Activated naive CD8-positive, alpha-beta T cell treated with anti-CD3 and anti-CD28 coated beads, Interleukin-2, amount 50 U/mL, for 16 hours (primary cell): Measurements from ENCODE around the gene TMEM45B.
"Not testable (repeated sequence)": the region's sequence is repeated elsewhere in the genome, so short reads cannot be mapped to it uniquely, and the experiment has no call there.

Experiments used
- DNase-seq: peaks from one replicate; pipeline ENCODE4 v3.0.0-alpha.2; 2020; ENCODE audit warnings: low read depth, low spot score

TMEM45B gene

DNA sequence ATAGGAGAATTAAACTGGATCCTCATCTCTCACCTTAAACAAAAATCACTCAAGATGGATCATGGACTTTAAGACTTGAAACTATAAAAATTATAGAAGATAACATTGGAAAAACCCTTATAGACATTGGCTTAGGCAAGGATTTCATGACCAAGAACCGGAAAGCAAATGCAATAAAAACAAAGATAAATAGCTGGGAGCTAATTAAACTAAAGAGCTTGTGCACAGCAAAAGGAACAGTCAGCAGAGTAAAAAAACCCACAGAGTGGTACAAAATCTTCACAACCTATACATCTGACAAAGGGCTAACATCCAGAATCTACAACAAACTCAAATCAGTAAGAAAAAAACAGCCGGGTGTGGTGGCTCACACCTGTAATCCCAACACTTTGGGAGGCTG lies 7.4 kb upstream of the TMEM45B start:
- DNase-seq = not testable (repeated sequence)

DNA sequence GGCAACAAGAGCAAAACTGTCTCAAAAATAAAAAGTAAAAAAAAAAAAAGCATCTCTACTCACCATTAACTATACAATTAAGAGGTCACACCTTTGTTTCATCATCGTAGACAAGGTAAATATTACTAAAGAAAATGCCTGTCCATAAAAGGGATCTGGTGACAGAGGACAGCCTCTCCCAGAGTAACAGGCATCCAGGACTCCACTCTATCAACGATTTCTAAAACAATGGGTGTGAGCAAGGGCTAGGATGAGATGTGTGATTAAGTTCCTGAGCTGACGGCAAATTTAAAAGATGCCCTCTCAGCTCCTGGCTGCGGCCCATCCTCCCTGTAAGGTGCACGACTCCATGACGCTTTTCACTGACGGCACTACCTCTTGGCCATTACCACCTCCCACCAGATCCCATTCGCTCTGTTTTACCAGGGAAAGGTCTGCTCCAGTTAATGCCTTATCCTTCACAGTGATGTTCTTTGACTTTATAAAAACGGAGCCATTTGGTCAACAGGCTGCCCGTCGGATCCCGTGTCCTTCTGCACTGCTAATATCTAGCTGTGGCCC lies 2.3 kb upstream of the TMEM45B start:
- DNase-seq = no peak

DNA sequence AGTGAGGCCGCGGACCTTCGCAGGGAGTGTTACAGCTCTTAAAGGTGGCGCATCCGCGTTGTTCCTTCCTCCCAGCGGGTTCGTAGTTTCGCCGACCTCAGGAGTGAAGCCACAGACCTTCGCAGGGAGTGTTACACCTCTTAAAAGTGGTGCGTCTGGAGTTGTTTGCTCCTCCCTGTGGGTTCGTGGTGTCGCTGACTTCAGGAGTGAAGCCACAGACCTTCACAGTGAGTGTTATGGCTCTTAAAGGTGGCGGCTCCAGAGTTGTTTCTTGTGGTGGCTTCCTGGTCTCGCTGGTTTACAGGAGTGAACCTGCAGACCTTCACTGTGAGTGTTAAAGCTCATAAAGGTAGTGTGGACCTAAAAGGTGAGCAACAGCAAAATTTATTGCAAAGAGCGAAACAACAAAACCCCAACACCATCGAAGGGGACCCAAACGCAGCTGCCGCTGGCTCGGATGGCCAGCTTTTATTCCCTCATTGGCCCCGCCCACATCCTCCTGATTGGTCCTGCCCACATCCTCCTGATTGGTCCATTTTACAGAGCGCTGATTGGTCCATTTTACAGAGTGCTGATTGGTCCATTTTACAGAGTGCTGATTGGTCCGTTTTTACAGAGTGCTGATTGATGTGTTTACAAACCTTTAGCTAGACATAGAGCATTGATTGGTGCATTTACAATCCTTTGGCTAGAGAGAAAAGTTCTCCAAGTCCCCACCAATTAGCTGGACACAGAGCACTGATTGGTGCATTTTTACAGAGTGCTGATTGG lies 1.2 kb upstream of the TMEM45B start:
- peak; percentile 45 for DNase-seq

DNA sequence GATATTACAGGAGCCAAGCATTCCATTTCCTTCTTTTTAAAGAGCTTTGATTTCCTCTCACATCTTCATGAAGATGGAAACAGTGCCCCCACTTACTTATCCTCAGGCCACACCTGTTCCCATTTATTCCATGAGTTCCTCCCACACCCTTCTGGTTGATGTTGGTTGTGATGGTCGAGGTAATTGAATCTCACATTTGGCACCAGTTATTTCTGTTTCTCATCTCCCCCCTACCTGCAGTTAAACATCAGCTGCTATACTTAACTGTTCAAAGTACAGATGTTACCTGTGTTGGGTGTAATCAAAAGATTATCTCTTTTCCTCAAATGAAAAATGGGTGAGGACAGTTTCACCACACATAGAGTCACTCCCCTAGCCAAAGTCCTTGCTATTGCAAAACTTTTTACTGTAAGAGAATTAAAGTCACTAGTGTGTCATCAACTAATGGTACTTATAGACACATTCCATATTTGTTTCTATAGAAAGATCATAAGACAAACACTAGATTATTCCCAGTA lies 1.9 kb downstream of the TMEM45B start:
- DNase-seq = no peak

DNA sequence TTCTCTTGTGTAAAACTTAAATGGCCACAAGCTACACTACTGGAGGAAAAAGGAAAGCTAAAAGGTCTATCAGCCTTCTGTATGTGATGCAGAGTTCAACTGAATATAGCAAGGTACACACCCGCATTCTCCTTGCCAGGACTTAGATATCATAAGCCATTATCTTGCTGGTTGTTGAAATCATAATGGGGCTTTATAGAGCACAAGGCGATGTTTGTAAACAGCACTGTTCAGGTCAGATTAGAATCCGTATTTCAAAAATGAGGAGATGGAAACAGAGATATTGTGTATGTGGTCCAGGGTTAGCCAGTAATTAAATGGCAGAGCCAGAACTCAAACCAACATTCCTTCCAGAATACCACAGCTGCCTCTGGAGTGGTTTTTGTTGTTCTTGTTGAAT lies 2.6 kb downstream of the TMEM45B start:
- DNase-seq = not testable (repeated sequence)

DNA sequence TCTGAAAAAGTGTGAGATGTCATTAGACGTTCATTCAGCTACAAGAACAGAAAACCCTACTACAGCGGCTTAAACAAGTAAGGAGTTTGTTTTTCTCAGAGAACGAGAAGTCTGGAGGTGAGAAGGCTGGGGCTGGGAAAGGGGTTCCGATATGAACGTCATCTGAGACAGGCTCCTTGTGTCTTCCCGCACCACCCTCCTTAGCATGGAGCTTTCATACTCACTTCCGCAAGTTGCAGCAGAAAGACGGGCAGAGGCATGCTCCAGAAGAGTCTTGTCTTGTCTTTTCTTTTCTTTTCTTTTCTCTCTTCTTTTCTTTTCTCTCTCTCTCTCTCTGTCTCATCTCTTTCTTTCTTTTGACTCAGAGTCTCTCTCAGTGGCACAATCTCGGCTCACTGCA lies 3.6 kb downstream of the TMEM45B start:
- DNase-seq = no peak

DNA sequence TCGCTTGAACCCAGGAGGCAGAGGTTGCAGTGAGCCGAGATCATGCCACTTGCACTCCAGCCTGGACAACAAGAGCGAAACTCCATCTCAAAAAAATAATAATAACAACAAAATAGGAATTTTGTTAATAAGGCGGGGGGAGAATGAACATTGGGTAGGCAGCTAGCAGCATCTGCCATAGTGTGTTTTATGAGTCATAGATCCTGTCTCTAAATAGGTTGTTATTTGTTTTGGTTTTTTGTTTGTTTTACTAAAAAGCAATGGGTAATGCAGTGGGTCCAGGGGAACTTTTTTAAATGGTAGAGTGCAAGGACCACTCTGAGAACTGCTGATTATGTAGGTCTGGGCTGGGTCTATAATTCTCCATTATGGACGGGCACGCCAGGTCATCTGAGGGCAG lies 4.6 kb downstream of the TMEM45B start:
- not testable (repeated sequence) for DNase-seq

DNA sequence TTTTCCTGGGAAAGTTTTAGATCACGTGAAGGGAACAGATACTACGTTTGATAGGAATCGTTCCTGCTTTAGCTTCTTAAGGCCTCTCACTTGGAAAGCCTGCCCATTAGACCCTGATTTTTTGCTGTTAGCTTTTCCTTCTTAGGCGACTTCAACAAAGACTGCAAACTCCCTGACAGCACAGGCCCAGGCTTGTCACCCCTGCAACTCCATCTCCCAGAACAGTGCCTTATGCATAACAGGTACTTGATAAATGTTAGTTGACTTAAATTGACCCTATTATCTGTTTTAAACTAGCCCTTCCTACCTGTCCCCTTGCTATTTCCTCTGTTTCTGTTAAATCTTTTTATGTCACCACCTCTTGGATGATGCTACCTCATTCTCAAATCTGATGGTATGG lies 7.6 kb downstream of the TMEM45B start:
- not testable (repeated sequence) for DNase-seq

DNA sequence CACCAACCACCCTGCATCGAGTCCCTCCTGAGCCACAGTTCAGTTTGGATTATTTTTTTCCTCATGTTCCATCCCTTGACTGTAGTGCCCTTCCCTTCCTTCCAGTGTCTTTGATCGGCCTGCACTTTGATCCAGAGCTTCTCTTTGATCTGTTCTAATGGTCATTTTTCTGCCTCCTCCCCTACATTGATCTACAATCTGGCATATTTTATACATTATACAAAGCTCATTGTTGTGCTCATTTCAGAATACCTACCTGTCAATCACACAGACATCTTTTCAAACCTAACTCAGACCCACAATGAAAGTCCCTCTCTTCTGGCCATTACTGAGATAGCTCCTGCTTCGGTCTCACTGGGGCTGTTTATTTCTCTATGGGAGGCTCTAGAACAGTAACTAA lies 8.2 kb downstream of the TMEM45B start:
- DNase-seq = not testable (repeated sequence)

DNA sequence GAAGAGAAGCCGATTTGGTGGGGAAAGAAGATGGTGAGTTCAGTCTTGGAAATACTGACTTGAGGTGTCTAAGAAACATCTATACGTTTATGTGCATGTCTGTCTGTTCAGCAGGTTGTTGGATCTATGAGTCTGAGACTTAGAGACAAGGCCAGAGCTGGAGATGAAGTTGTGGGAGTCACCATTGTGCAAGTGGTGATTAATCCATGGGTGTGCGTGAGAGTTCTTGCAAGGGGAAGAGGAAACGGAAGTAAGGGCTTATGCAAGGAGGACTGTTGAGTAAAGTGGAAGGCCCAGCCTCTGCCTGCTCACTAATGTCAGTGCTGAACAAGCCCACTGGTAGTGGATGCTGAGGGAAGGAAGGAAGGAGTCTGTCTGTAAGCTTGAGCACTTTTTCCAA lies 9.7 kb downstream of the TMEM45B start:
- no peak for DNase-seq

DNA sequence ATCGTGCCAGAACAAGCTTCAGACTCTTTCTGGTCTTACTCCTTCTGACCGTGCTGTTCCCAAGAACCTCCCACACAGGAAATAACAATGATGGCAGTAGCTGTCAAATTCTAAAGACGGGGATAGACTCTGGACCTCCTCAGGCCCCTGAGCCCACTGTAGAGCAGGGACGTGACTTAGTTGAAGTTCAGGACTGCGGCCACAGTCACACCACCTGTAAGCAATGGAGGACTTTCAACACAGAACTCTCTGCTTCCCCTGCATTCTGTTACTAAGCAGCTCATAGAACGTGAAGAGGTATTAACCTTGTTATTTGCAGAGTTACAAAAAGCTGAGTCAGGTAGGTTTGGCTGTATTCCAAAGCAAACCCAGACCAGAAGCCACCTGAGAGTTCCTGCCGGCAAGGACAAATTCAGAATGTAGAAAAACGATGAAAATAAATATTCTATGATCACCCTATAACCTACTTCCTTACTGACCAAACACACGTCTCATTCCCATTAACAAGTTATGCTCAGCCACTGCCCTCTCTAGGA lies 12.7 kb downstream of the TMEM45B start:
- no peak for DNase-seq

DNA sequence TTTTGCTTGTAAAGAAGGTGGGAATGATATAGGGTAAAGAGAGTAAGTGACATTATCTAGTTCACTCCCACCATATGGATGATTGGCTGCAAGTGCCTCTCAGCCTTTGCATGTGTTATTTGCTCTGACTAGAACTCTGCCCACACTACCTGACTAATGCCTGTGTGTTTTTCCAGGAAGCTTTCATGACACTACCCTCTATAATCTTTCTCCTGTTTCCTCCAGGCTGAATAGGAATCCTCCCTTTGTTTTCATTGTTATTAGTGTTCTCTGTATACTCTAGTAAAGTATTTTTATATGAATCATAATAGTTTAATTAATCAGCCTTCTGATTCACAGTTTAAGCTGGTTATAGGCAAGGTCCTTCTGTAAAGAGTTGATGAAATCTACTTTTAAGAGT lies 13.8 kb downstream of the TMEM45B start:
- DNase-seq = not testable (repeated sequence)

DNA sequence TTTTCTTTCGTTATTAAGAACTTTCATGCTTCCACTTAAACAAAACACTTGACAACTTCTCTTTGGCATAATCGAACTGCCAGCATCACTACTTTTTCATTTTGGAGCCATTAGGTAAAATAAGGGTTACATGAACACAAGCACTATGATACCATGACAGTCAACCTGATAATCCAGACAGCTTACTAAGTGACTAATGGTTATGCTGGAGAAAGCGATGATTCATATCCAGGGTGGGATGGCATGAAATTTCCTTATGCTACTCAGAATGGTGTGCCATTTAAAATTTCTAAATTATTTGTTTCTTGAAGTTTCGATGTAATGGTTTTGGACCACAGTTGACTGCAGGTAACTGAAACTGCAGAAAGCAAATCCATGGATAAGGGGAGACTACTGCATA lies 15.6 kb downstream of the TMEM45B start:
- not testable (repeated sequence) for DNase-seq

DNA sequence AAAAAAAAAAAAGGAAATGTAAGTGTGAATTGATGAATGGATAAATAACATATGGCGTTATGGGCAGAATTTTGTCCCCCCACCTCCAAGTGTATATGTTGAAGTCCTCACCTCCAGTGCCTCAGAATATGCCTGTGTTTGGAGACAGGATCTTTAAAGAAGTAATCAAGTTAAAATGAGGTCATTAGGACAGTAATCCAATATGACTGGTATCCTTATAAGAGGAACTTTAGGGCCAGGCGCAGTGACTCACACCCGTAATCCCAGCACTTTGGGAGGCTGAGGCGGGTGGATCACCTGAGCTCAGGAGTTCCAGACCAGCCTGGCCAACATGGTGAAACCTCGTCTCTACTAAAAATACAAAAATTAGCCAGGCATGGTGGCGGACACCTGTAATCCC lies 17.6 kb downstream of the TMEM45B start:
- DNase-seq = not testable (repeated sequence)

DNA sequence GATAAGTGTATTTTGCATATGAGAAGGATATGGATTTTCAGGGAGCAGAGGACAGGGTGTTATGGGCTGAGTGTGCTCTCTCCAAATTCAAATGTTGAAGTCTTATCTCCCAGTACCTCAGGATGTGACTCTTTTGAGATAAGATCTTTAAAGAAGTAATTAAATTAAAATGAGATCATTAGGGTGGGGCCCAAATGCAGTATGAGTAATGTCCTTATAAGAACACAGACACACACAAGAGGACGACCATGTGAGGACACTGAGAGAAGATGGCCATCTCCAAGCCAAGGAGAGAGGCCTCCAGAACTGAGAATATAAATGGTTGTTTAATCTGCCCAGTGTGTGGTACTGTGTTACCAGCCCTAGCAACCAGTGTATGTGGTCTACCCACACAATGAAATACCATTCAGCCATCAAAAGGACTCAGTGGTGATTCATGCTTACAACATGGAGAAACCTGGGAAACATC lies 20.8 kb downstream of the TMEM45B start:
- not testable (repeated sequence) for DNase-seq

DNA sequence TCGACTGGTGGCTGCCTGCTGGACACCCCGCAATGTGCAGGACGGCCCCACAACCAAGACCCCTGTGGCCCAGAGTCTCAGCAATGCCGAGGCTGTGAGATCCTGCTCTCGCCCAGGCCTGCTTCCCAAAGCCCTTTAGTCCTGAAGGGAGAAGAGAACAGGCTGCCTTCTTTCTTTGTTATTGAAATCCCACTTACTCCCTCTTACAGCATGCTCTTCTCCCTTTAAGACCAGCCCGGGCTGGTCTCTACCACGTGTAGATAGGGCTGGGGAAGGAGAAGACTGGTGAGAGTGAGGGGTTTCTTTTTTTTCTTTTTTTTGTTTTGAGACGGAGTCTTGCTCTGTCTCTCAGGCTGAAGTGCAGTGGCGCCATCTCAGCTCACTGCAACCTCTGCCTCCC lies 21.3 kb downstream of the TMEM45B start:
- DNase-seq = no peak

DNA sequence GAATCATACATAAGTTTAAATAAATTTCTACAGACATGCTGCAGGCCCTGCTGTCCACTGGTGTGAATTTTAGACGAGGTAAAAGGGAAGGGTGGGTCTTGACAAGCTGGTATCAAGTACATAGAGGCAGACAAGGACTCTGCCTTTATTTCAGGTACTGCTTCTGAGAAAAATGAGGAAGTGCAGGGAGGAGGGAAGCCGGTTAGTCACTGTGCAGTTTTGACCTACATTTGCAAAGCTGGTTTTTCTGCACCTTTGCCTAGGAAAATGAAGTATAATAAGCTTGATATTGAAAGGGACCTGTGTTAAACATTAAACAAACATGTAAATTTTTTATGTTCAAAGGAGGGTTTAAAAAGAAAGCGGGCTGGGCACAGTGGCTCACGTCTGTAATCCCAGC lies 24.6 kb downstream of the TMEM45B start:
- DNase-seq = no peak

DNA sequence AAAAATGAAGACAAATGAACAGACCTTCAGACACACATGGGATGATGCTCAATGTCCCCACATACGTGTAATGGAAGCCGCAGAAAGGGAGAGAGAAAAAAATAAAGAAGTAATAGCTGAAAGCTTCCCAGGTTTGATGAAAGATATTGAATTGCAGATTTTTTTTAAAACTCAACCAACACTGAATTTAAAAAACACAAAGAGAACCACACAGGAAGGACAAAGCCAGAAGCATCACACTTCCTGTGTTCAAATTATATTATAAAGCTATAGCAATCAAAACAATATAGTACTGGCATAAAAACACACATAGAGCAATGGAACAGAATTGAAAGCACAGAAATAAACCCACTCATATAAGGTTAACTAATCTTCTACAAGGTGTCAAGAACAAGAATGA lies 26.5 kb downstream of the TMEM45B start:
- no peak for DNase-seq

DNA sequence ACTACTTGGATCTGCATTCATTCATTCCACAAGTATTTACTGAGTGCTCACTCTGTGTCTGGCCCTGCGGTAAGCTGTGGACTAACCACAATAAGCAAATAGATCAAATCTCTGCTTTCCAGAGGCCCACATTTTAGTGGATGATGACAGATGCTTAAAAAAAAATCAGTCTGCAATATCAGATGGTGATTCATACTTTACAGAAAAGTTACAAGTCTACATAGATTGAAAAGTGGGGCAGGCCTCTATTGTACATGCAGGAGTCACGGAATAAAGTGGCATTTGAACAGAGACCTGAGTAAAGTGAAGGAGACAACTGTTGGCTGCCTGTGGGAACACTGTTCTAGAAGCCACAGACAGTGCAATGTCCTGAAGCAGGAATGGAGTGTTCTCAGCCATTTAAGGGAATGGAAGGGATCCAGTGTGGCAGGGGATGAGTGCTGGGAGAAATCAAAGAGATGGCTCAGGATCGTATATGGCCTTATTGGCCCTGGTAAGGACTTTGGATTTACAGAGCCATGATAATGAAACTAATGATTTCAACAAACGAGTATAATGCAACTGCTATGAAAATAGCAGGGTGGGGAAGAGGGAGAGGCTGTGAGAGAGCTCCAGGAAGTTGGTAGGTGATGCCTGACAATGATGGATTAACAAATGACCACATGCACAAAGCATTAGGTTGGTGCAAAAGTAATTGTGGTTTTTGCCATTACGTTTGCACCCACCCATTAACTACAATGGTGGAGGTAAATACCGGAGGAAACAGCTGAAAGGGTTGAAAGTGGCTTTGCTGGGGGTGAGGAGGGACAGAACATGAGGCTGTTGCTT lies 31.1 kb downstream of the TMEM45B start:
- DNase-seq = no peak

DNA sequence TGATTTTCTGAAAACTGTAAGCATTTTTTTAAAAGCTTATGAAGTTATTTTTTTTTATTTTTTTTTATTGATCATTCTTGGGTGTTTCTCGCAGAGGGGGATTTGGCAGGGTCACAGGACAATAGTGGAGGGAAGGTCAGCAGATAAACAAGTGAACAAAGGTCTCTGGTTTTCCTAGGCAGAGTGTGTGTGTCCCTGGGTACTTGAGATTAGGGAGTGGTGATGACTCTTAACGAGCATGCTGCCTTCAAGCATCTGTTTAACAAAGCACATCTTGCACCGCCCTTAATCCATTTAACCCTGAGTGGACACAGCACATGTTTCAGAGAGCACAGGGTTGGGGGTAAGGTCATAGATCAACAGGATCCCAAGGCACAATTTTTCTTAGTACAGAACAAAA lies 31.7 kb downstream of the TMEM45B start:
- DNase-seq = not testable (repeated sequence)

DNA sequence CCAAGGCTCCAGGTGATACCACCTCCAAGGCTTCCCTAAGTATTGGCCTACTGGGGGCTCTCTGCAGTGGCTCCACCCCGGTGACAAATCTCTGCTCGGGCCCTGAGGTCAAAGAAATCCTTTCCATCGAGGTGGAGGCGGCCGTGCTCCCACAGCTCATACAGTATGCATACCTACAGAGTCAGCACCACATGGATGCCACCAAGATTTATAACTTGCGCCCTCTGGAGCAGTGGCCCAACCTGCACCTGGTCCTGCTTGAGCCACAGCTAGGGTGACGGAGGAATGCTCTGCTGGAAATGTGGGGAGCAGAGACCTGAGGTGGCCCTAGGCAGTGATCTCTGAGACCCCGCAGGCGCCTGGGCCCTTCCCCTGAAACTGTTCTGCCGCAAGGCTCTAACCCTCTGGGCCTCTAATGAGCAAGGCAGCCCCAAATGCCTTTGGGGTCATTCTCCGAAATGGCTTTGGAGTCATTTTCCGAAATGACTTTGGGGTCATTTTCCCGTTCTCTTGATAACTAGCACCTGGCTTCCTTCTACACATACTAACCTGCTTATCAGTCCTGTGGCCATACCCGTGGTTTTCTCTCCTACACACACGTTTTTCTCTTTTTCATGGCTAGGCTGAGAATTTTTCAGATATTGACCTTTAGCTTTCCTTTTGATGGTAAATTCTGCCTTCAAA lies 33.9 kb downstream of the TMEM45B start:
- DNase-seq = no peak
